Suprapubic skin (tissue), 3 donors: Measurements from ENCODE around the gene ST8SIA4.

Experiments used
- CTCF ChIP-seq, 2 donors: fragments of 200-600 bp in 1 of 2; fragments of 450-650 bp in 1 of 2; sonication (generic) in 1 of 2; IDR thresholded peaks; one replicate each; pipeline ENCODE4 v1.5.1; 2016 to 2019; ENCODE audit warnings: antibody characterized with exemption in 2 of 2, mild to moderate bottlenecking in 1 of 2, moderate library complexity in 1 of 2
- POLR2A ChIP-seq, 2 donors: fragments of 450-650 bp; IDR thresholded peaks; one replicate each; pipeline ENCODE4 v1.6.1; 2017; ENCODE audit warnings: antibody characterized with exemption in 2 of 2, mild to moderate bottlenecking in 2 of 2, moderate library complexity in 2 of 2

GRCh38 chr5:100828071-100828897, 74.8 kb downstream of the ST8SIA4 start:
- TF ChIP-seq CTCF (IDR thresholded peaks at IDR 0.05), result no peak
- TF ChIP-seq POLR2A (IDR thresholded peaks at IDR 0.05), result no peak
